HUDEP-2 (cell line): ENCODE data around the gene WLS.

Source experiments
- DNase-seq, 76 experiments: peaks; one replicate each; lab custom pipeline; 2025; ENCODE audit not compliant: unreplicated experiment in 76 of 76; lab: John Stamatoyannopoulos, UW

WLS gene

GRCh38 chr1:68103884-68104554 is 128.3 kb downstream of the WLS start:
- no peak for DNase-seq

GRCh38 chr1:68103011-68103545 is 129.2 kb downstream of the WLS start:
- no peak for DNase-seq

GRCh38 chr1:68101829-68102228 is 130.5 kb downstream of the WLS start:
- no peak for DNase-seq

GRCh38 chr1:68100571-68100970 is 131.8 kb downstream of the WLS start:
- DNase-seq, result no peak

GRCh38 chr1:68093737-68094136 is 138.6 kb downstream of the WLS start:
- DNase-seq, result no peak

GRCh38 chr1:68087184-68087583 is 145.1 kb downstream of the WLS start:
- no peak for DNase-seq

- no peak for DNase-seq
Observed at GRCh38 chr1:68085752-68086151, 146.6 kb downstream of the WLS start.

- DNase-seq, result no peak
Observed at GRCh38 chr1:68083686-68084085, 148.6 kb downstream of the WLS start.

- no peak for DNase-seq
Observed at GRCh38 chr1:68081775-68082283, 150.5 kb downstream of the WLS start.

- DNase-seq, result no peak
Observed at GRCh38 chr1:68078647-68079046, 153.7 kb downstream of the WLS start.
